GM19351 (cell line): ENCODE results near the gene CALU.

Experiments
- ATAC-seq: cut with Tn5 transposase; IDR thresholded peaks from one replicate; pipeline ENCODE4 v1.9.1; 2021; ENCODE audit warnings: mild to moderate bottlenecking, moderate library complexity; ENCODE audit not compliant: unreplicated experiment

CALU gene

DNA sequence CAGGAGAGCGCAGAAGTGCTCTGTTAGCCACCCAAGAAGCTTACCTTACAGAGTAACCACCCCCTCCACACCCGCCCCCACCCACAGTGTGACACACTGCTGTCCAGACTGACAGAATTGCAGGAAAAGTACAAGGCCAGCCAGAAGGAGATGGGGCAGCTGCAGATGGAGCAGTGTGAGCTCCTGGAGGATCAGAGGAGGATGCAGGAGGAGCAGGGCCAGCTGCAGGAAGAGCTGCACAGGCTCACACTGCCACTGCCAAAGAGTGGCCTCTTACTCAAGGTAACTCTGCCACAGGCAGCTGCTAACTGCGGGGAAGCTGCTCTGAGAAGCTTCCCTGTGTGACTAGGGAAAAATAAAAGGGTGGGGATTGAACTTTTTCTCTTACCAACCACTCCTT lies 70.2 kb downstream of the CALU start:
- no peak for ATAC-seq

DNA sequence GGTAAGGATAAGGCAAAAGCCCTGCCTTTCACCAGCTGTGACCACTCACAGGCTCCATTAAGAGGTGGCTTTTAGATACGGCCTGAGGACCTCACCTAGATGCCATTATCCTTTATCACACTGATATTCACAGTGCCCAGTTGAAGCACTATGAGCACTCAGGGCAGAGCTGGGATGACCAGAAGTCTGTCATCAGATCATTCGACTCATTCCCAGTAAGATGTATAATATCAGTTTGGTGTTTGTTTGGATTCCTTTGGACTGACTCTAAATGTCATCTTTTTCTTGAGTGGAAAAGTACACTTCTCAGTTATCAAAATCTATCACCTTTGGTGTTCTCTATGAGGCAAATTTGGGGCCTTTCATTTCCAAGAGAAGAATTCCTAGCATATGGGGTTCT lies 71.3 kb downstream of the CALU start:
- no peak for ATAC-seq

DNA sequence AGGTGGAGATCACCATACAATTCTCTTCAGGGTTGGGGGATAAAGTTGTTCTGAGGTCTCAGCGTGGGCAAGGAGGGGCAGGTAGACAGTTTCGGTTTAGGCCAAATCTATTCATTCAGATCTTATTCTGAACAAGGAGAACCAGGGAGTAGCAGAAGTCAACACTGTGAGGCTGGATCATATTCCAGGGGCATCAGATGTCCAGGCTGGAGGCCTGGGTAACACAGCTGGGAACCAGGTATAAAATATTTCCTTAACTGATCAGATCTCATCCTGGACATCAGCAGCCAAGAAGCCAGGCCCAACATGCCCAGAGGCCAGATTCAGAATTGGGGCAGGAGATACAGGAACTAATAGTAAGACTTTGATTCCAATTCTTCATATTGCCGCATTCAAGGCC lies 71.8 kb downstream of the CALU start:
- no peak for ATAC-seq

DNA sequence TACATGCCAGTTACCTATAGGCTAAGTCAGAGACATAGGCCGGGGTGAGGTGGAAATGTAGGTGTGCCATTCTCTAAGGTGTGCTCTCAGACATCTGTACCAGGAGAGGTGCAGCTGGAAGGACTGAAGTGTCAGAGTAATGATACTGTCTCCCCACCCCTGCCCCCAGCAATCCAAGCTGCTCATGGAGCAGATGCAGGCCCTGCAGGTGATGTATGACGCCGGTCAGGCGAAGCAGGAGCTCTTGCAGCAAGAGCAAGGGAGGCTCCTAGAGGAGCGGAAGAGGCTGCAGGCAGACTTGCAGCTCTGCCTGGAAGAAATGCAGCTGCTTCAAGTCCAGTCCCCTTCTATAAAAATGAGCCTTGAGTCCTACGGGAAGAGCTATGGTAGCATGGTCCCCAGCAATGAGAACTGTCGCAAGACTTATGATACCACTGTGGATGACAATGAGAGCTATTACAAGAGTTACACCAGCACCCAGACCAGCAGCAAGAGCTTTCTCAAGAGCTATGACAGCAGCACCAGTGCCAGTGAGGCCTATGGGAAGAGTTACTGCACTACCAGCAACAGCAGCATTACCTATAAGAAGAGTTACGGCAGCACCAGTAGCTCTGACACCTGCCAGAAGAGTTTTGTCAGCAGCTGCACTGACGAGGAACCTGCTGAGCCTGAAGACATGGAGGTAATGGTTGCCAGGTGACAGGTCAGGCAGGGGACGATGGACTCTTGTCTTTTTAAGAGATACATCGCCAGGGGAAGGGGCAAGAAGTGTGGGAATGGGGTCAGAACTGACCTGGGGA lies 72.7 kb downstream of the CALU start:
- ATAC-seq, result no peak

DNA sequence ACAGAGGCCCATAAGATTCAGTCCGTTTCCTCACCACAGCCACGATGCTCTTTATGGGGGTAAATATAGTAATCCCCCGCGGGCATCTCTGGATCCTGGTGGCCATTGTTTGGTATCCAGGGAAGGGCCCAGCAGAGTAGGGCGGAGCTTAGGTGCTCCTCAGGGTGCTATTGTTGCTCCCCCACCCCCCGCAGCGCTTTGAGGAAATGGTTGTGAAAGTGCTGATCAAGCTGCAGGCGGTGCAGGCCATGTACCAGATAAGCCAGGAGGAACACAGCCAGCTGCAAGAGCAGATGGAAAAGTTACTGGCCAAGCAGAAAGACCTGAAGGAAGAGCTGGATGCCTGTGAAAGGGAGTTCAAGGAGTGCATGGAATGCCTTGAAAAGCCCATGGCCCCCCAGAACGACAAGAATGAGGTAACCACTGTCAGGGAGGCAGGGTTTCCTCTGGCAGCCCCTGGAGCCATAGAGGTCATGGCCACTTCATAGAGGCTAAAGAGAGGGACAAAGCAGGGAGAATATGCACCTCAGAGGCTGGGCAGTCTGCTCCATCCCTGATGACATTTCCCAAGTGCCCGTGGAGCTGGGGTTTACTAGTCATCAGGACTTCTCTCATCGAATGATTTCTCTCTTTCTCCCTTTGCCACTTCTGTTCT lies 73.5 kb downstream of the CALU start:
- no peak for ATAC-seq

DNA sequence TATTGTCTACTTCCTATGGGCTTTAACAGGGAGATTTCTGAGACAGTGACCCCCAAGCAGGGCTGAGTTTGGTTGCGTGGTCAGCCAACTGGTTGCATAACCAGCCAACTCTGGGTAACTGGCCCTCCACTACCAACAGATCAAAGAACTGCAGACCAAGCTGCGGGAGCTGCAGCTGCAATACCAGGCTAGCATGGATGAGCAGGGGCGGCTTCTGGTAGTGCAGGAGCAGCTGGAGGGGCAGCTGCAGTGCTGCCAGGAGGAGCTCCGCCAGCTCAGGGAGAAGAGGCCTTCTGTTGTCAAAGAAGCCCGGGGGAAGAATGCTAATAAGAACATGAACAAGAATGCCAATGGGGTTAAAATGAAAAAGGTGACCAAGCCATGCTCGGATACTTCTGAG lies 75.3 kb downstream of the CALU start:
- no peak for ATAC-seq

DNA sequence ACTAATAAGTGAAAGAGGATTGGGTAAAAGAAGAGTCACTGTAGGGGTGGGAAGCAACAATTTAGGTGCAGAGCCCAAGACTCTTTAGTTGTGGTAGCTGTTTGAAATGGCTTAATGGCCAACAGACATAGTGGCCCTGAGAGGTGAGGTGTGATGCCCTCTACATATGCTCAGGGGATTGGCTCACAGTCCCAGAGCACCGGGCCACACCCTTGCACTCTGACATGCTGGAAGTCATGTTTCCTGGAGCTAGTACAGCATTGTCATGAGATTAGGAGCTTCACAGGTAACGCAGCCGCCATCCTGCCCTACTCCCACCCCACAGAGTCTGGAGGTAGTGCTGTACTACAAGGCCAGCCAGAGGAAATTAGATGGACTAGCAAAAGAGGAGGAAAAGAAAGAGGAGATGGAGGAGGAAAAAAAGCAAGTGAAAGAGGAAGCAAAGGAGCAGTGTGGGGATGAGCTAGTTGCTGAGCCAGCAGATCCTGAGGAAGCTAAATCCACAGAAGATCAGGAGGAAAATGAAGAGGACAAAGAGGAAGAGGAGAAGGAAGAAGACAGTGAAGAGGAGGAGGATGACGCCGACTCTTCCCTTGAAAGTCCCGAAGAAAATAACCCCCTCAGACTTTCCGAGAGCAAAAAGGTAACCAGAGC lies 76.3 kb downstream of the CALU start:
- ATAC-seq, result no peak

DNA sequence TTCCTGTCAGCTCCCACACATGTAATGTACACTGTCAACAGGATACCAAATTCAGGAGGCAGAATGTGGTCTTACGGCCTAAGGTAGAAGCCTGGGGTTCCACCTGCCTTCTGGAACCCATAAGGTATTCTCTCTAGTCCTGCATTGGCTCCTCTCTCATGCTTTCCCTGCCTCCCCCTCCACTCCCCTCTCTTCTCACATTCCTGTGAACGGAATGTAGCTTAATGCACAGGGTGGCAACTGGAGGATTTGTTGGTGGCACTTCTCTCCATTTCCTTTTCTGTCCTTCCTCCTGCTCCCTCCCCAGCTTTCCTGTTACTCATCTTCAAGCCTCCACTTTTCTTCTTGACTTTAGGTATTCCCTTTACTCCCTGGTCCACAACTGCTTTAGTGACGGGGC lies 79.5 kb downstream of the CALU start:
- no peak for ATAC-seq
